Measurements from ENCODE around the gene KLF1. TPM values are rescaled to one million over a fixed set of nuclear protein-coding genes. Genes with fewer than 3 reads are reported as not detected.

KLF1 gene
- total RNA-seq, 1 donor from 2014 or later, result not detected

GRCh38 chr19:12873891-12874745 lies 12.9 kb downstream of the KLF1 start:
- Histone ChIP-seq H3K79me2 (ENCODE audit: insufficient read depth, low read length) (no peaks in the 10 kb centered on the region), H3K27me3 (ENCODE audit: insufficient read depth, low read length) (no peaks in the 10 kb centered on the region), H3K9me3 (ENCODE audit: insufficient read depth, low read depth, low read length) (no peaks in the 10 kb centered on the region), H3K4me2 (ENCODE audit: low read length) (no peak overlapping the region), H3K4me1 (ENCODE audit: insufficient read depth, low read length) (no peaks in the 10 kb centered on the region), H3K9ac (ENCODE audit: low read length) (no peak overlapping the region), H3K36me3 (ENCODE audit: insufficient read depth, low read length) (no peaks in the 10 kb centered on the region), H3K4me3 (ENCODE audit: insufficient read depth, low read depth, low read length) (no peak overlapping the region), H2AFZ (ENCODE audit: low read depth, low read length) (no peak overlapping the region), H3K27ac (ENCODE audit: low read depth, low read length) (no peak overlapping the region), H4K20me1 (ENCODE audit: insufficient read depth, low read length) (no peaks in the 10 kb centered on the region)
- Mint-ChIP-seq H3K4me1 (ENCODE audit: low read depth, unreplicated experiment) (no peaks in the 10 kb centered on the region), H3K4me3 (ENCODE audit: unreplicated experiment) (no peak overlapping the region), H3K27ac (ENCODE audit: unreplicated experiment) (no peak overlapping the region), H3K9me3 (ENCODE audit: unreplicated experiment) (peaks cover 5% of the 10 kb centered on the region), H3K27me3 (ENCODE audit: low read depth, unreplicated experiment) (no peaks in the 10 kb centered on the region), H3K36me3 (ENCODE audit: low read depth, unreplicated experiment) (peaks cover 25% of the 10 kb centered on the region)
- FAIRE-seq, result no peak
- TF ChIP-seq CTCF (IDR thresholded peaks at IDR 0.05; ENCODE audit: insufficient read depth, low read depth, low read length), result no peak
- no peak for DNase-seq (ENCODE audit: low read depth)

GRCh38 chr19:12872941-12873890 lies 13.8 kb downstream of the KLF1 start:
- Histone ChIP-seq H4K20me1 (ENCODE audit: insufficient read depth, low read length) (no peaks in the 10 kb centered on the region), H3K4me2 (ENCODE audit: low read length) (no peak overlapping the region), H3K27ac (ENCODE audit: low read depth, low read length) (no peak overlapping the region), H2AFZ (ENCODE audit: low read depth, low read length) (no peak overlapping the region), H3K9me3 (ENCODE audit: insufficient read depth, low read depth, low read length) (no peaks in the 10 kb centered on the region), H3K79me2 (ENCODE audit: insufficient read depth, low read length) (no peaks in the 10 kb centered on the region), H3K4me3 (ENCODE audit: insufficient read depth, low read depth, low read length) (no peak overlapping the region), H3K9ac (ENCODE audit: low read length) (no peak overlapping the region), H3K36me3 (ENCODE audit: insufficient read depth, low read length) (no peaks in the 10 kb centered on the region), H3K27me3 (ENCODE audit: insufficient read depth, low read length) (no peaks in the 10 kb centered on the region), H3K4me1 (ENCODE audit: insufficient read depth, low read length) (no peaks in the 10 kb centered on the region)
- DNase-seq (ENCODE audit: low read depth) (no peak), FAIRE-seq (no peak)
- H3K4me3 Mint-ChIP-seq (ENCODE audit: unreplicated experiment), result no peak overlapping the region
- TF ChIP-seq EZH2 (IDR thresholded peaks at IDR 0.05; ENCODE audit: insufficient read depth, low read length), result no peak
- H3K9me3 Mint-ChIP-seq (ENCODE audit: unreplicated experiment), result peaks cover 5% of the 10 kb centered on the region
- no peaks in the 10 kb centered on the region for H3K4me1 Mint-ChIP-seq (ENCODE audit: low read depth, unreplicated experiment)
- peaks cover 25% of the 10 kb centered on the region for H3K36me3 Mint-ChIP-seq (ENCODE audit: low read depth, unreplicated experiment)
- H3K27me3 Mint-ChIP-seq (ENCODE audit: low read depth, unreplicated experiment), result no peaks in the 10 kb centered on the region
- H3K27ac Mint-ChIP-seq (ENCODE audit: unreplicated experiment), result no peak overlapping the region

- Mint-ChIP-seq H3K4me3 (ENCODE audit: unreplicated experiment) (no peak overlapping the region), H3K36me3 (ENCODE audit: low read depth, unreplicated experiment) (peaks cover 21% of the 10 kb centered on the region)
Observed at GRCh38 chr19:12872255-12872654, 14.7 kb downstream of the KLF1 start.

More at GRCh38 chr19:12872255-12872654, 14.7 kb downstream of the KLF1 start:
- Histone ChIP-seq H3K4me3 (ENCODE audit: insufficient read depth, low read depth, low read length) (no peak overlapping the region), H3K4me2 (ENCODE audit: low read length) (no peak overlapping the region), H3K27ac (ENCODE audit: low read depth, low read length) (no peak overlapping the region), H3K9me3 (ENCODE audit: insufficient read depth, low read depth, low read length) (no peaks in the 10 kb centered on the region), H3K79me2 (ENCODE audit: insufficient read depth, low read length) (no peaks in the 10 kb centered on the region), H3K36me3 (ENCODE audit: insufficient read depth, low read length) (no peaks in the 10 kb centered on the region), H2AFZ (ENCODE audit: low read depth, low read length) (no peak overlapping the region), H3K27me3 (ENCODE audit: insufficient read depth, low read length) (no peaks in the 10 kb centered on the region), H3K4me1 (ENCODE audit: insufficient read depth, low read length) (peaks cover 3% of the 10 kb centered on the region), H4K20me1 (ENCODE audit: insufficient read depth, low read length) (no peaks in the 10 kb centered on the region), H3K9ac (ENCODE audit: low read length) (no peak overlapping the region)
- Mint-ChIP-seq H3K27ac (ENCODE audit: unreplicated experiment) (peak overlapping the region; percentile 15), H3K9me3 (ENCODE audit: unreplicated experiment) (peaks cover 5% of the 10 kb centered on the region), H3K4me1 (ENCODE audit: low read depth, unreplicated experiment) (no peaks in the 10 kb centered on the region), H3K27me3 (ENCODE audit: low read depth, unreplicated experiment) (no peaks in the 10 kb centered on the region)
- FAIRE-seq (no peak), DNase-seq (ENCODE audit: low read depth) (no peak)
- TF ChIP-seq CTCF (IDR thresholded peaks at IDR 0.05; ENCODE audit: insufficient read depth, low read depth, low read length), result no peak
- TF ChIP-seq EZH2 (IDR thresholded peaks at IDR 0.05; ENCODE audit: insufficient read depth, low read length), result no peak
